GM12878 (cell line): ENCODE measurements around the gene BAZ2B. TPM values are rescaled to one million over a fixed set of nuclear protein-coding genes. Genes with fewer than 3 reads are reported as not detected.

ENCODE experiments used
- ATAC-seq: fragments of 200-7000 bp; cut with Tn5 transposase; 3 replicates; pipeline ENCODE4 v1.9.1; 2020; ENCODE audit warnings: mild to moderate bottlenecking, moderate library complexity
- BruUV-seq: library from RNA; stranded (reverse); fragments of 400-500 nt; replicated peaks from 2 replicates; lab custom pipeline; 2021; lab: Mats Ljungman, UMichigan
- CTCF ChIA-PET: fragments of 300-600 bp; sonication (Branson Sonifier 250); formaldehyde crosslinking; extraction: SDS; loops from one replicate; lab custom pipeline; 2021; ENCODE audit warnings: inconsistent platforms; lab: Yijun Ruan, JAX
- POLR2A ChIA-PET: fragments of 350-600 bp; formaldehyde crosslinking; extraction: SDS; loops from one replicate; lab custom pipeline; 2021; ENCODE audit warnings: inconsistent platforms; lab: Charles Lee
- RAD21 ChIA-PET: fragments of 300-600 bp; sonication (Branson Sonifier 250); formaldehyde crosslinking; loops from one replicate; lab custom pipeline; 2023; ENCODE audit warnings: antibody characterized with exemption; ENCODE audit not compliant: unreplicated experiment; lab: Charles Lee
- SMC1A ChIA-PET: fragments of 300-600 bp; sonication (Branson Sonifier 250); formaldehyde crosslinking; loops from one replicate; lab custom pipeline; 2023; ENCODE audit not compliant: unreplicated experiment, uncharacterized antibody; lab: Charles Lee
- DNase-seq: peaks from one replicate; pipeline ENCODE4 v3.0.0-alpha.2; 2011; ENCODE audit warnings: low read depth, low spot score
- FAIRE-seq: peaks from 3 replicates; lab custom pipeline; 2011; peaks lifted over from hg19 to GRCh38; lab: Jason Lieb, UNC
- H2AFZ ChIP-seq: 2 replicates; pipeline ENCODE4 v1.6.0; 2011; ENCODE audit warnings: low read depth, low read length, control low read depth; ENCODE audit not compliant: control insufficient read depth
- H3K27ac ChIP-seq: 2 replicates; pipeline ENCODE4 v1.5.1; 2011; ENCODE audit warnings: control low read depth; ENCODE audit not compliant: control insufficient read depth, insufficient read depth
- H3K27me3 ChIP-seq, 2 experiments: replicated peaks in 1 of 2; 2 replicates each; pipeline versions ENCODE4 v1.6.0 to v1.6.1; 2011; ENCODE audit warnings: low read length in 1 of 2; ENCODE audit not compliant: control insufficient read depth in 2 of 2, insufficient read depth in 2 of 2
- H3K36me3 ChIP-seq, 2 experiments: 2 replicates each; pipeline ENCODE4 v1.5.1; 2011; ENCODE audit warnings: low read length in 1 of 2; ENCODE audit not compliant: control insufficient read depth in 2 of 2, insufficient read depth in 2 of 2
- H3K4me1 ChIP-seq: 2 replicates; pipeline ENCODE4 v1.6.1; 2011; ENCODE audit warnings: mild to moderate bottlenecking, low read length, moderate library complexity, mixed read lengths; ENCODE audit not compliant: control insufficient read depth, insufficient read depth
- H3K4me2 ChIP-seq: 2 replicates; pipeline ENCODE4 v1.6.0; 2011; ENCODE audit warnings: control low read depth; ENCODE audit not compliant: control insufficient read depth, insufficient read depth
- H3K4me3 ChIP-seq: fragments of 200-600 bp; sonication (generic); 2 replicates; pipeline ENCODE4 v1.5.1; 2016
- H3K79me2 ChIP-seq: 2 replicates; pipeline ENCODE4 v1.6.0; 2011; ENCODE audit warnings: low read length; ENCODE audit not compliant: control insufficient read depth, insufficient read depth
- H3K9ac ChIP-seq: 2 replicates; pipeline ENCODE4 v1.8.0; 2011; ENCODE audit warnings: low read length, control low read depth, mixed read lengths; ENCODE audit not compliant: control insufficient read depth, insufficient read depth
- H3K9me3 ChIP-seq: replicated peaks from 3 replicates; pipeline ENCODE4 v1.5.1; 2011; ENCODE audit warnings: mild to moderate bottlenecking, low read length; ENCODE audit not compliant: control insufficient read depth, insufficient read depth
- H4K20me1 ChIP-seq: 2 replicates; pipeline ENCODE4 v1.6.0; 2011; ENCODE audit not compliant: control insufficient read depth, insufficient read depth
- ATF2 ChIP-seq: IDR thresholded peaks from 2 replicates; pipeline ENCODE4 v1.6.1; 2012; ENCODE audit warnings: low read length, inconsistent platforms
- CBX3 ChIP-seq: fragments of 200-600 bp; sonication (generic); IDR thresholded peaks from 2 replicates; pipeline ENCODE4 v1.6.1; 2016; ENCODE audit warnings: low read depth, borderline replicate concordance
- FOXM1 ChIP-seq: IDR thresholded peaks from 2 replicates; pipeline ENCODE4 v1.6.1; 2012; ENCODE audit warnings: low read depth, mild to moderate bottlenecking, inconsistent platforms, low read length, moderate library complexity
- JUNB ChIP-seq: IDR thresholded peaks from 2 replicates; pipeline ENCODE4 v1.6.1; 2016; ENCODE audit warnings: antibody characterized with exemption, mild to moderate bottlenecking
- RAD21 ChIP-seq: IDR thresholded peaks from 2 replicates; pipeline ENCODE4 v1.6.1; 2011; ENCODE audit warnings: mild to moderate bottlenecking, low read depth, low read length, moderate library complexity; ENCODE audit not compliant: insufficient read depth
- RUNX3 ChIP-seq: IDR thresholded peaks from 2 replicates; pipeline ENCODE4 v1.6.1; 2012; ENCODE audit warnings: low read length, inconsistent platforms
- SREBF1 ChIP-seq: IDR thresholded peaks from 2 replicates; pipeline ENCODE4 v1.6.1; 2012; ENCODE audit warnings: mild to moderate bottlenecking, low read length
- TBL1XR1 ChIP-seq: IDR thresholded peaks from 2 replicates; pipeline ENCODE4 v1.6.1; 2012; ENCODE audit warnings: low read depth, low read length, improper control_type of control experiment
- WGBS: methylation state at CpG from one replicate; pipeline ENCODE4 v1.1.6; 2016; ENCODE audit warnings: low lambda C conversion rate; ENCODE audit not compliant: insufficient replicate concordance, insufficient coverage; ENCODE audit errors: missing lambda C conversion rate; 5-methylcytosine and 5-hydroxymethylcytosine counted together
- in situ Hi-C: fragments of 300-500 bp; cut with MboI; formaldehyde crosslinking; loops from 9 replicates; pipeline ENCODE4 v1.14.3; 2018; ENCODE audit warnings: mixed read lengths
- intact Hi-C: fragments of 100-400 bp; cut with micrococcal nuclease; formaldehyde crosslinking; loops from one replicate; pipeline ENCODE4 v1.14.2; 2022; ENCODE audit not compliant: unreplicated experiment
- polyA plus RNA-seq, 11 experiments: library from polyadenylated mRNA; depleted of rRNA in 4 of 11; unstranded in 6 of 11; stranded (reverse) in 5 of 11; fragments of >200 nt; fragmentation: Nextera tagmentation in 4 of 11; fragmentation: Illumina TruSeq in 1 of 11; extraction: Ambion mirVana in 4 of 11; extraction: Trizol in 1 of 11; gene quantifications; 1 replicate in 1 of 11; 2 replicates in 10 of 11; pipeline versions ENCODE4 v1.2.1 to v1.2.3, GENCODE V29; 2011 to 2016; ENCODE audit warnings: inconsistent platforms in 2 of 11, missing spikeins in 2 of 11, low read depth in 1 of 11
- total RNA-seq, 4 experiments: library from RNA; depleted of rRNA in 3 of 4; stranded (reverse); fragments of >200 nt in 3 of 4; fragmentation: Illumina TruSeq in 1 of 4; extraction: Trizol in 1 of 4; gene quantifications; 2 replicates each; pipeline versions ENCODE4 v1.2.1 to v1.2.3, GENCODE V29; 2013 to 2021
- TF ChIP-seq, protein P1 (sequence below): fragments of 450-650 bp; IDR thresholded peaks from 2 replicates; pipeline ENCODE4 v1.6.1; 2018; ENCODE audit warnings: mild to moderate bottlenecking, low read depth, moderate library complexity; ENCODE audit not compliant: partially characterized antibody

BAZ2B gene
- total and polyA plus RNA-seq, 10 of the 15 experiments (the other 5 are each of a cell fraction or from before 2014, with no cell fraction given): 8.8 to 49.7 (median 24.7) TPM

- 62% methylated on average over 7 of the region's 7 CpGs for WGBS
- ChIA-PET RAD21 (no interaction called here), POLR2A (interaction anchor here (0.6 kb wide), 1 partner anchor 56 kb away, joined by 4 read pairs; no protein-coding TSS in a partner anchor), CTCF (interaction anchor here (0.8 to 1.6 kb wide), 2 partner anchors 8 to 417 kb away, joined by 3 to 4 read pairs; no protein-coding TSS in a partner anchor), SMC1A (interaction anchor here (0.7 to 1.1 kb wide), 2 partner anchors 11 to 214 kb away, joined by 3 read pairs; no protein-coding TSS in a partner anchor)
- Histone ChIP-seq H2AFZ (peak overlapping the region; percentile 68), H4K20me1 (no peaks in the 10 kb centered on the region), H3K4me1 (peaks cover 4% of the 10 kb centered on the region; the same call in 1 of the 2 replicates), H3K27me3 (no peaks in the 10 kb centered on the region), H3K79me2 (peaks cover 7% of the 10 kb centered on the region), H3K4me3 (no peak overlapping the region), H3K27ac (no peak overlapping the region), H3K36me3 (no peaks in the 10 kb centered on the region), H3K4me2 (peak overlapping the region; percentile 30; the same call in 1 of the 2 replicates), H3K9ac (no peak overlapping the region), H3K9me3 (no peaks in the 10 kb centered on the region)
- no peak for FAIRE-seq
- DNase-seq: no peak
- in situ Hi-C loops (no loop called here), intact Hi-C loops (no loop called here)
- ATAC-seq: 0 out of 3 replicates have a peak, but pooled peaks have one; percentile 3
- no TSS peak for BruUV-seq
- TF ChIP-seq SREBF1 (no peak), RUNX3 (0 out of 2 replicates have a peak, but pooled peaks have one; percentile 22), TBL1XR1 (no peak), FOXM1 (no peak), ATF2 (peak; percentile 52; the same call in 1 of the 2 replicates), CBX3 (no peak), JUNB (0 out of 2 replicates have a peak, but pooled peaks have one; percentile 28), RAD21 (peak; percentile 14; the same call in 1 of the 2 replicates)
- TF ChIP-seq, protein P1, sequence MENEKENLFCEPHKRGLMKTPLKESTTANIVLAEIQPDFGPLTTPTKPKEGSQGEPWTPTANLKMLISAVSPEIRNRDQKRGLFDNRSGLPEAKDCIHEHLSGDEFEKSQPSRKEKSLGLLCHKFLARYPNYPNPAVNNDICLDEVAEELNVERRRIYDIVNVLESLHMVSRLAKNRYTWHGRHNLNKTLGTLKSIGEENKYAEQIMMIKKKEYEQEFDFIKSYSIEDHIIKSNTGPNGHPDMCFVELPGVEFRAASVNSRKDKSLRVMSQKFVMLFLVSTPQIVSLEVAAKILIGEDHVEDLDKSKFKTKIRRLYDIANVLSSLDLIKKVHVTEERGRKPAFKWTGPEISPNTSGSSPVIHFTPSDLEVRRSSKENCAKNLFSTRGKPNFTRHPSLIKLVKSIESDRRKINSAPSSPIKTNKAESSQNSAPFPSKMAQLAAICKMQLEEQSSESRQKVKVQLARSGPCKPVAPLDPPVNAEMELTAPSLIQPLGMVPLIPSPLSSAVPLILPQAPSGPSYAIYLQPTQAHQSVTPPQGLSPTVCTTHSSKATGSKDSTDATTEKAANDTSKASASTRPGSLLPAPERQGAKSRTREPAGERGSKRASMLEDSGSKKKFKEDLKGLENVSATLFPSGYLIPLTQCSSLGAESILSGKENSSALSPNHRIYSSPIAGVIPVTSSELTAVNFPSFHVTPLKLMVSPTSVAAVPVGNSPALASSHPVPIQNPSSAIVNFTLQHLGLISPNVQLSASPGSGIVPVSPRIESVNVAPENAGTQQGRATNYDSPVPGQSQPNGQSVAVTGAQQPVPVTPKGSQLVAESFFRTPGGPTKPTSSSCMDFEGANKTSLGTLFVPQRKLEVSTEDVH: no peak
Observed at GRCh38 chr2:159290289-159290907, 325.9 kb downstream of the BAZ2B start.
